GM18873 (cell line): ENCODE data around the gene PLEKHA5.
"Not testable (repeated sequence)": the region's sequence is repeated elsewhere in the genome, so short reads cannot be mapped to it uniquely, and the experiment has no call there.

ENCODE experiments used
- ATAC-seq: cut with Tn5 transposase; IDR thresholded peaks from one replicate; pipeline ENCODE4 v1.9.1; 2021; ENCODE audit warnings: mild to moderate bottlenecking, moderate library complexity, moderate number of reproducible peaks; ENCODE audit not compliant: unreplicated experiment, low FRiP score

PLEKHA5 gene

GRCh38 chr12:19166956-19167355 is 37.4 kb downstream of the PLEKHA5 start:
- no peak for ATAC-seq

DNA sequence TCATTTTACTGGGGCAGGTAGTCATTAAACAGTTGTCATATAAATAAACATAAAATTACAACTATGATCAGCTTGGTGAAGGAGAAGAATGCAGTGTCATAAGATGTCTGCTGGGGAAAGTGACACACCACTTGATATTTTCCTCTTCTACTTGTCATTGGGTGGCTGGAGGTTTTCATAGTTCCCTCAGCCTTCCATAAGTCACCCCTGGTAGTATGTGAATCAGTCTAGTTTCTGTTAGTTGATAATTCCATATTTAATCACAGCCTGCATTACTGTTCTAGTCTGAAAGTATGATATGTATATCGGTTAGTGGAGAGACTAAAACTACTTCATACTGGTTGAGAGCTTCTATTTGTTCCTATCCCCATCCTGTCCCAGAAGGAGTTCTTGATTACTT is 38.2 kb downstream of the PLEKHA5 start:
- no peak for ATAC-seq

DNA sequence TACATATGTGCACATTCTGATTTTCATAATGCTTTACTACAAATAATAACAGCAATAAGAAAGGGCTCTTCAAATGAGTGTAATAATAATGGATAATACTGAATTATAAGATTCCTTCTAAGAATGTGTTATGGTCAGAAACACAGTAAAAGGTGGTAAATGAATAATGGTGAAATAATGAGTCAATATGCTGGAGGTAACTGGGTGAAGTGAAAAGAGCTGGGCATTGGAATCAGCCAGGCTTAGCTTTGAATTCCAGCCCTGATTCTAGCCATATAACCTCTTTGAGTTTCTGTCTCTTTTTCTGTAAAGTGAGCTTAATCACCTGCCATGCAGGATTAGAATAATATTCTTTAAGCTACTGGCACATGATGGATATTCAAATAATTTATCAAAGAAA is 39.1 kb downstream of the PLEKHA5 start:
- ATAC-seq = no peak

GRCh38 chr12:19169222-19169621 is 39.7 kb downstream of the PLEKHA5 start:
- ATAC-seq = no peak

DNA sequence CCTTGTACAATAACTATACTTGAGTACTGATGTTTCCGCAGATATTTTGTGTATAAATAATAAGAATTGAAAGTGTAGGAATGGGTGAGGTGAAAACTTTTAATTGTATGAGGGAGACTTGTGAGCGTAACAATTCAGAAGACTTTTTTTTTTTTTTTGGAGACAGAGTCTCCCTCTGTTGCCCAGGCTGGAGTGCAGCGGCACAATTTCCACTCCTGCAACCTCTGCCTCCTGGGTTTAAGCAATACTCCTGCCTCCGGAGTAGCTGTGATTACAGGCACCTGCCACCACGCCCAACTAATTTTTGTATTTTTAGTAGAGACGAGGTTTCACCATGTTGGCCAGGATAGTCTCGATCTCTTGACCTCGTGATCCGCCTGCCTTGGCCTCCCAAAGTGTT is 40.8 kb downstream of the PLEKHA5 start:
- not testable (repeated sequence) for ATAC-seq

DNA sequence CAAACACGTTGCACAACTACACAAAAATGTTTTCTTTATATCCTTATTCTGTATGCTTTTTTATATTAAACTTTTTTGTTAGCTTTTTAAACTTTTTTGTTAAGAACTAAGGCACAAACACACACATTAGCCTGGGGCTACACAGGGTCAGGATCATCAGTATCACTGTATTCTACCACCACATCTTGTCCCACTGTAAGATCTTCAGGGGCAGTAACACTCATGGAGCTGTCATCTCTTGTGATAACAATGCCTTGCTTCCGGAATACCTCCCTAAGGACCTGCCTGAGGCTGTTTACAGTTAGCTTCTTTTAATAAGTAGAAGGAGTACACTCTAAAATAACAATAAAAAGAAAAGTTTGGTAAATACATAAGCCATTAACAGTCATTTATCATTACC is 42.2 kb downstream of the PLEKHA5 start:
- no peak for ATAC-seq

- ATAC-seq = no peak
Observed at GRCh38 chr12:19177754-19178153, 48.2 kb downstream of the PLEKHA5 start.

DNA sequence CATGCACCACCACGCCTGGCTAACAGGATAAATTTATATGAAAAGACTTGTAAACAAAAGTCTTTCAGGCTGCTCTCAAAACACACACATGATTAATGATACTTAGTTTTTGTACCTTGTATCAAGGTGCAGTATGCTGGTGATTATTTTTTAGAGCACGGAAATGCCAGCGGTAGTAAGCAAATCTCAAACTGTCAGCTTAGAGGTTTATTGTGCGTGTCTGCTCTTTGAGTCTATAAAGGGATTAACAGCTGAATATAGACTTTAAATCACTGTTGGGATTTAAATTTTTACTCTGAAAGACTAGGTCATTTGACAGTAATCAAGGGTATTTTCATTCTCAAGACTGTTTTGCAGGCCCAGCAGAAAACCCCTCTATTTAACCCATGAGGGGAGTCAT is 50.5 kb downstream of the PLEKHA5 start:
- no peak for ATAC-seq

DNA sequence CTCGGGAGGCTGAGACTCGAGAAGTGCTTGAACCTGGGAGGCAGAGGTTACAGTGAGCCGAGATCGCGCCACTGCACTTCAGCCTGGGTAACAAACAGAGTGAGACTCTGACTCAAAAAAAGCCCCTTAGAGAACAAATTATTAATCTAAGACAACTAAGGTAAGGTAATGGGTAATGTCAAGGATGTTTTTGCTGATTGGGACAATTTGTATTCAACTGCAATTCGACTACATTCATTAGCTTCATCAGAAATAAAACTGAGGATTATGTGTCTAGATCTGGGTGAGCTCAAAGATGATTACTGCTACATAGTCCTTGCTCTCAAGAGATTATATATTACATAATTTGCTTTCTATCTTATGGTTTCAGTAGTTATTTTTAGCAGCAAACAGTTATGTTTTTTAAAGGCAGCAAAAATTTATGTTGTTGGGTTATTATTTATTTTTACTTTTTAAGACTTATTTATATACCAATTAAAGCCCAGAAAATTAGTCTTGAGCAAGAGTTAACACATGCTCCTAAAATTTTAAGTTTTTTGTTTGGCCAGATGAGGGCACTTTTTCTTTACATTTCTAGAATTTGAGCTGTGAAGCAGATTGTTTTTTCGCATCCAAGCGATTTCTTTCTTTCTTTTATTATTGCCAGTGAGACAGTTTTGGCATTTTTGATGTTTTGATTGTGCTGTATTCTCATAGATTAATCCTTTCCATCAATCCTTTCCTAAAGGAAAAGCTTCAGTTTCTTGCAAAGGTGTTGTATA is 52.3 kb downstream of the PLEKHA5 start:
- no peak for ATAC-seq

- no peak for ATAC-seq
Observed at GRCh38 chr12:19183121-19183838, 53.7 kb downstream of the PLEKHA5 start.

DNA sequence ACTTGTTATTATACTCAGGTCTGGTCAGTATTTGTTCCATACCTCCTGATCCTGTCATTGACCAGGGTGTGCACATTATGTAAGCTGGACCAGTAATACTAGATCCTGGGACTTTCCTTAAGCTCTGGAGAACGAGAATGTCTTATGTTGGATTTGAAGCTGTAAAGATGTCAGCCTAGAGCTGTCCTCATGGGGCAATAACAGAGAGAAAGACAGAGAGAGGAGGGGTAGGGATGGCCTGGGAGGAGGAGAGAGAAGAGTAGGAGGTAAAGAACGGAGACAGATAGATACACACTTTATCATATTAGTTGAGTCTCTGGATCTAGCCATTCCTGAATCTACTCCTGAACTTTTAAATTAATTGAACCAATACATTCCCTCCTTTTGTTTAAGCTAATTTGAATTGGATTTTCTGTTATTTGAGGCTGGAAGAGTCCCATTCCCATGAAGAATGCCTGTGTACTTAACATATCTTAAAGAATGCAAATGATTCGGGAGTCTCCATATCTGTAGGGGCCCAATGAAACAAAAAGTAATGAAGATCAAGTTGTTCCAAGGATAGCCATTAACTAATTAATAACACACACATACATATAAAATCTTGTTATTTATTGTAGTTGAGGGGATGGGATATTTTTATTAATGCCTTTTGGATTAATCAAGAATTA is 55.9 kb downstream of the PLEKHA5 start:
- no peak for ATAC-seq

- ATAC-seq = no peak
Observed at GRCh38 chr12:19186722-19187661, 57.5 kb downstream of the PLEKHA5 start.

DNA sequence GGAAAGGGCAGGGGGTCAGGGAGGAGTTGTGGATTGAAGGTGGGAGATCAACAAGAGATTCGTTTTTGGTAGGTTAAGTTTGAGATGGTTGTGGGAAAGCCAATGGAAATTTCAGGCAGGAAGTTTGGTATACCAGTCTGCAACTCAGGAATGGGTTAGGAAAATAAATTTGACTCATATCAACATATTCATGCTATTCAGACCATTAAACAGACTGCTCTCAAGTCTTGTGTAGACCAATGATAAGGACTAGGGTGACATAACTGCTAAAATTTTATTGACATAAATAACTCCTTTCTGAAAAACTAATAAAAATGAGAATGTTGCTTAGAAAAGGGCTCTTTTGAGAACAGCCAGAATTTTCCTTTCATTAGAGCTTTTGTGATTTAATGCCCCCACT is 60.0 kb downstream of the PLEKHA5 start:
- ATAC-seq = no peak

GRCh38 chr12:19190292-19191031 is 60.9 kb downstream of the PLEKHA5 start:
- ATAC-seq = no peak

- ATAC-seq = no peak
Observed at GRCh38 chr12:19191089-19191488, 61.6 kb downstream of the PLEKHA5 start.

GRCh38 chr12:19191563-19191962 is 62.0 kb downstream of the PLEKHA5 start:
- ATAC-seq = no peak

- no peak for ATAC-seq
Observed at GRCh38 chr12:19192710-19193109, 63.2 kb downstream of the PLEKHA5 start.

DNA sequence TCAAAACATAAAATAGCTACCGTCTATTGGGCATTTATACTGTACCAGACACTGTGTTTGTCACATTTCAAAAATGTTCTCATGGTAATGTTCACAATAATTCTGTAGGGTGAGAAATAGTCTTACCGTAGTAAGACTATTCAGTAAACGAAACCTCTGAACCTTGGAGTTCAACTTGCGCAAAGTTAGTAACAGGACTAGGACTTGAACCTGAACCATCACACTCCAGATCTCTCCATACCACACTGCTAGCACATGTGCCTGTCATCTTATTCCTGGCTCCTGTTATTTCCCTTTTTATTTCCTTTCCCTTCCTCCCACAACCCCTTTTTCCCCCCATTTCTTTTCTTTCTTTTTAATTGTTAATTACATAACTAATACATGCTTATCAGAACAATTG is 65.4 kb downstream of the PLEKHA5 start:
- no peak for ATAC-seq

DNA sequence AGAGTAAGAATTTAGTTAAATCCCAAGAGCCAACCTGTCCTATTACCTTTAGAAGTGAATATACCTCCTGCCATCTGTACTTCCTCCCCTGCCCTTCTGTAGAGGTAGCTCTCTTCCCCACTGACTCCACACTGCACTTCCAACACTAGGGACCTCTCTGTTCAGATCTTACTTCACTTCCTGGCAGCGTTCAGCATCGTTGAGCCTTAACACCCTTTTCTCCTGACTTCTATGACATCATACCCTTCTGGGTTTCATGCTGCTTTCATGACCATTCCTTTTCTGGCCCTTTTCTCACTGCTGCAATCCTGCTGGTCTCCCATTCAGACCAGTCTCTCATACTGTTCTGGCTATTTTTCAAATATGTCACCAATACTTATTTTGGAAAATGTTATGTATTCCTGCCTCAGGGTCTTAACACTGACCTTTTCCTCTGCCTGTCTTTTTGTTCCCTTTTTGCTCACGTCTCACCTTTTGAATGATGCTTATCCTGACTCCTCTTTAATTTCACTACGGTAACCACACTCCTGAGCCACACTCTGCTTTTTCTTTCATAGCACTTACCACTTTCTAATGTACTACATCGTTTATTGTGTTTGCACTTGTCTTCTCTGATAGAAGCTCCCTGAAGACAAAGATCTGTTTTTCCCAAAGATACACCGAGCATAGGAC is 67.6 kb downstream of the PLEKHA5 start:
- no peak for ATAC-seq
